Mesothelial cell of epicardium (in vitro differentiated cells): ENCODE results near the gene SMIM43. TPM values are rescaled to one million over a fixed set of nuclear protein-coding genes. Genes with fewer than 3 reads are reported as not detected.

ENCODE experiments used
- DNase-seq, 2 experiments: peaks; one replicate each; pipeline ENCODE4 v3.0.0; 2021; ENCODE audit warnings: low spot score in 2 of 2; ENCODE audit not compliant: unreplicated experiment in 2 of 2
- H3K27ac Mint-ChIP-seq: 2 replicates; pipeline ENCODE4 v1.8.0; 2021; ENCODE audit warnings: mixed read lengths
- H3K27me3 Mint-ChIP-seq: 2 replicates; pipeline ENCODE4 v1.8.0; 2021; ENCODE audit warnings: low read depth, mixed read lengths
- H3K36me3 Mint-ChIP-seq: 2 replicates; pipeline ENCODE4 v1.8.0; 2021; ENCODE audit warnings: mixed read lengths
- H3K4me1 Mint-ChIP-seq: 2 replicates; pipeline ENCODE4 v1.8.0; 2021; ENCODE audit warnings: mixed read lengths
- H3K4me3 Mint-ChIP-seq: 2 replicates; pipeline ENCODE4 v1.8.0; 2021; ENCODE audit warnings: mild to moderate bottlenecking, moderate library complexity, mixed read lengths
- H3K9me3 Mint-ChIP-seq: 2 replicates; pipeline ENCODE4 v1.8.0; 2021; ENCODE audit warnings: mixed read lengths
- total RNA-seq: library from RNA; stranded (reverse); gene quantifications from 3 replicates; pipeline ENCODE4 v1.2.1, GENCODE V29; 2021
- TF ChIP-seq, protein P1 (sequence below): fragments of 200-600 bp; sonication (generic); IDR thresholded peaks from one replicate; pipeline ENCODE4 v1.5.0; 2021; ENCODE audit warnings: antibody characterized with exemption; ENCODE audit not compliant: unreplicated experiment

The SMIM43 gene
- total RNA-seq, 1 donor from 2014 or later: not detected

GRCh38 chr4:121771869-121772268, 6.9 kb upstream of the SMIM43 start:
- peaks cover 80% of the 10 kb centered on the region for H3K27me3 Mint-ChIP-seq
- H3K9me3 Mint-ChIP-seq: no peaks in the 10 kb centered on the region
- H3K36me3 Mint-ChIP-seq: no peaks in the 10 kb centered on the region
- TF ChIP-seq, protein P1, sequence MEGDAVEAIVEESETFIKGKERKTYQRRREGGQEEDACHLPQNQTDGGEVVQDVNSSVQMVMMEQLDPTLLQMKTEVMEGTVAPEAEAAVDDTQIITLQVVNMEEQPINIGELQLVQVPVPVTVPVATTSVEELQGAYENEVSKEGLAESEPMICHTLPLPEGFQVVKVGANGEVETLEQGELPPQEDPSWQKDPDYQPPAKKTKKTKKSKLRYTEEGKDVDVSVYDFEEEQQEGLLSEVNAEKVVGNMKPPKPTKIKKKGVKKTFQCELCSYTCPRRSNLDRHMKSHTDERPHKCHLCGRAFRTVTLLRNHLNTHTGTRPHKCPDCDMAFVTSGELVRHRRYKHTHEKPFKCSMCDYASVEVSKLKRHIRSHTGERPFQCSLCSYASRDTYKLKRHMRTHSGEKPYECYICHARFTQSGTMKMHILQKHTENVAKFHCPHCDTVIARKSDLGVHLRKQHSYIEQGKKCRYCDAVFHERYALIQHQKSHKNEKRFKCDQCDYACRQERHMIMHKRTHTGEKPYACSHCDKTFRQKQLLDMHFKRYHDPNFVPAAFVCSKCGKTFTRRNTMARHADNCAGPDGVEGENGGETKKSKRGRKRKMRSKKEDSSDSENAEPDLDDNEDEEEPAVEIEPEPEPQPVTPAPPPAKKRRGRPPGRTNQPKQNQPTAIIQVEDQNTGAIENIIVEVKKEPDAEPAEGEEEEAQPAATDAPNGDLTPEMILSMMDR: no peak
- no peak overlapping the region for H3K4me3 Mint-ChIP-seq
- no peak overlapping the region for H3K27ac Mint-ChIP-seq
- DNase-seq: no peak
- no peaks in the 10 kb centered on the region for H3K4me1 Mint-ChIP-seq

GRCh38 chr4:121769341-121769740, 4.4 kb upstream of the SMIM43 start:
- TF ChIP-seq, protein P1: no peak

GRCh38 chr4:121767166-121767565, 2.2 kb upstream of the SMIM43 start:
- Mint-ChIP-seq H3K9me3 (no peaks in the 10 kb centered on the region), H3K27me3 (peaks cover 95% of the 10 kb centered on the region), H3K36me3 (no peaks in the 10 kb centered on the region), H3K4me3 (no peak overlapping the region), H3K27ac (no peak overlapping the region), H3K4me1 (peaks cover 7% of the 10 kb centered on the region)
- no peak for DNase-seq
- TF ChIP-seq, protein P1: no peak

More at GRCh38 chr4:121769341-121769740, 4.4 kb upstream of the SMIM43 start:
- Mint-ChIP-seq H3K9me3 (no peaks in the 10 kb centered on the region), H3K27ac (no peak overlapping the region), H3K4me3 (no peak overlapping the region), H3K36me3 (no peaks in the 10 kb centered on the region), H3K27me3 (peaks cover 91% of the 10 kb centered on the region), H3K4me1 (peaks cover 6% of the 10 kb centered on the region)
- DNase-seq: no peak

DNA sequence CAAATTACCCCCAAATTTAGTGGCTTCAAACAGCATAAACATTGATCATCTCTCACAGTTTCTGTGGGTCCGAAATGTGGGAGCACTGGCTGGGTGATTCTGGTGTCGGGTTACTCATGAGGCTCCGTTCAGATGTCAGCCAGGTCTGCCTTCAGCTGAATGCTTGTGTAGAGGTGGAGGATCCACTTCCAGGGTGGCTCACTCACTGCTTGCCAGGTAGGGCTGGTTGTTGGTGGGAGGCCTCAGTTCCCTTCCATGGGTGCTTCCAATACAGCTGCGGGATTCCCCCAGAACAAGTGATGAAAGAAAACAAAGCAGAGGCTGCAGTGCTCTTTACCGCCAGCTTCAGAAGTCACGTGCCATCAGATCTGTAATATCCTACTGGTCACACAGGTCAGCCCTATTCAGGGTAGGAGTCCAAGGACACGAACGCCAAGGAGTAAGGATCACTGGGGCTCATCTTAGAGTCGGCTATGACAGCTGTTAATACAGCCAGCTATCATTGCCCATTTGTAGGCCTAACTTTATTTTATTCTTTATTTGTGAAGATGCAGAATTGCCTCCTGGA, 1.1 kb upstream of the SMIM43 start:
- Mint-ChIP-seq H3K36me3 (no peaks in the 10 kb centered on the region), H3K27ac (no peak overlapping the region), H3K27me3 (peaks cover 95% of the 10 kb centered on the region), H3K9me3 (no peaks in the 10 kb centered on the region), H3K4me1 (peaks cover 7% of the 10 kb centered on the region), H3K4me3 (peak overlapping the region; percentile 77)
- TF ChIP-seq, protein P1: no peak
- DNase-seq: no peak

- no peak for DNase-seq
- Mint-ChIP-seq H3K9me3 (no peaks in the 10 kb centered on the region), H3K36me3 (no peaks in the 10 kb centered on the region), H3K27me3 (peaks cover 95% of the 10 kb centered on the region), H3K4me3 (peak overlapping the region; percentile 77), H3K4me1 (peaks cover 7% of the 10 kb centered on the region), H3K27ac (no peak overlapping the region)
- TF ChIP-seq, protein P1: no peak
Observed at GRCh38 chr4:121765368-121765705, 373 bp upstream of the SMIM43 start.

DNA sequence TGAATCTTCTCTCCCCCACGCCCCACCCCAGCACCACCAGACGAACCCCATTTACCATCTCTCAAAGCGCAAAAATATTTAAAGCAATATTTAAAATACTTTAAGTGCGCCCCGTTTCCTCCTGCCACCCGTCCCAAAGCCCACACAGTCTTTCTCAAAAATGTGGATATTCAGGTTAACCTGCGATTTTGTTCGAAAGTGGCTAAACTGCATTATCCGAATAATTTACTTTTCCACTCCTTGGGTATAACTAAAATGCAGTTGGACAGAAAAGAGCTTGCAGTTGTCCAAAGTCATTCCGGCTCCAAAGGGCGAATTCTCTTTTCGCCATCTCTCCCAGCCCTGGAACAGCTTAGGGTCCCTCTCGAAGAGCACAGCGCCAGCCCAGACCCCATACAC, 662 bp downstream of the SMIM43 start:
- Mint-ChIP-seq H3K36me3 (no peaks in the 10 kb centered on the region), H3K4me1 (peaks cover 7% of the 10 kb centered on the region), H3K27ac (no peak overlapping the region), H3K27me3 (peaks cover 95% of the 10 kb centered on the region), H3K9me3 (no peaks in the 10 kb centered on the region), H3K4me3 (peak overlapping the region; percentile 77)
- TF ChIP-seq, protein P1: no peak
- no peak for DNase-seq
